Progenitor cell of endocrine pancreas (in vitro differentiated cells): Measurements from ENCODE around the gene AEN. TPM values are rescaled to one million over a fixed set of nuclear protein-coding genes. Genes with fewer than 3 reads are reported as not detected.

Source experiments
- DNase-seq: peaks from one replicate; pipeline ENCODE4 v3.0.0; 2021; ENCODE audit warnings: low spot score; ENCODE audit not compliant: unreplicated experiment
- H3K27ac Mint-ChIP-seq: 2 replicates; pipeline ENCODE4 v1.8.0; 2021; ENCODE audit warnings: mild to moderate bottlenecking, moderate library complexity, mixed read lengths
- H3K27me3 Mint-ChIP-seq: 2 replicates; pipeline ENCODE4 v1.8.0; 2021; ENCODE audit warnings: mixed read lengths
- H3K36me3 Mint-ChIP-seq: 2 replicates; pipeline ENCODE4 v1.8.0; 2022; ENCODE audit warnings: mixed read lengths; ENCODE audit not compliant: insufficient read depth
- H3K4me1 Mint-ChIP-seq: 2 replicates; pipeline ENCODE4 v1.8.0; 2021; ENCODE audit warnings: low read depth, mixed read lengths
- H3K4me3 Mint-ChIP-seq: 2 replicates; pipeline ENCODE4 v1.8.0; 2021; ENCODE audit warnings: low read depth, mild to moderate bottlenecking, moderate library complexity, mixed read lengths
- H3K9me3 Mint-ChIP-seq: 2 replicates; pipeline ENCODE4 v1.8.0; 2021; ENCODE audit warnings: low read depth, mixed read lengths
- CTCF ChIP-seq: fragments of 200-600 bp; sonication (generic); IDR thresholded peaks from one replicate; pipeline ENCODE4 v1.5.0; 2021; ENCODE audit warnings: antibody characterized with exemption, mild to moderate bottlenecking; ENCODE audit not compliant: unreplicated experiment
- total RNA-seq: library from RNA; stranded (reverse); gene quantifications from 2 replicates; pipeline ENCODE4 v1.2.1, GENCODE V29; 2021

AEN gene
- total RNA-seq, 1 donor from 2014 or later, result 28.2 TPM

- peaks cover 14% of the 10 kb centered on the region for H3K4me1 Mint-ChIP-seq
- no peak for TF ChIP-seq CTCF
- peak overlapping the region; percentile 88 for H3K27ac Mint-ChIP-seq
- no peaks in the 10 kb centered on the region for H3K36me3 Mint-ChIP-seq
- H3K4me3 Mint-ChIP-seq, result peak overlapping the region; percentile 65
- no peak for DNase-seq
- no peaks in the 10 kb centered on the region for H3K9me3 Mint-ChIP-seq
- peaks cover 72% of the 10 kb centered on the region for H3K27me3 Mint-ChIP-seq
Measured at GRCh38 chr15:88604381-88605188, 16.6 kb upstream of the AEN start.

- TF ChIP-seq CTCF, result no peak
- peak overlapping the region; percentile 37 for H3K27ac Mint-ChIP-seq
- H3K4me3 Mint-ChIP-seq, result peak overlapping the region; percentile 65
- no peaks in the 10 kb centered on the region for H3K9me3 Mint-ChIP-seq
- peaks cover 78% of the 10 kb centered on the region for H3K27me3 Mint-ChIP-seq
- peaks cover 12% of the 10 kb centered on the region for H3K4me1 Mint-ChIP-seq
- H3K36me3 Mint-ChIP-seq, result no peaks in the 10 kb centered on the region
- peak; percentile 66 for DNase-seq
Measured at GRCh38 chr15:88605189-88606069, 15.7 kb upstream of the AEN start.

- Mint-ChIP-seq H3K27ac (no peak overlapping the region), H3K27me3 (peaks cover 83% of the 10 kb centered on the region), H3K4me1 (peaks cover 12% of the 10 kb centered on the region), H3K4me3 (peak overlapping the region; percentile 65), H3K36me3 (no peaks in the 10 kb centered on the region), H3K9me3 (no peaks in the 10 kb centered on the region)
- no peak for DNase-seq
- TF ChIP-seq CTCF, result no peak
Measured at GRCh38 chr15:88606070-88606794, 14.9 kb upstream of the AEN start.

- no peak for TF ChIP-seq CTCF
- Mint-ChIP-seq H3K27me3 (peaks cover 76% of the 10 kb centered on the region), H3K4me1 (peaks cover 12% of the 10 kb centered on the region), H3K9me3 (no peaks in the 10 kb centered on the region), H3K27ac (no peak overlapping the region), H3K4me3 (no peak overlapping the region), H3K36me3 (no peaks in the 10 kb centered on the region)
- no peak for DNase-seq
Measured at GRCh38 chr15:88607951-88608350, 13.2 kb upstream of the AEN start.
